Endodermal cell (in vitro differentiated cells): ENCODE data around the gene CTSV. TPM values are rescaled to one million over a fixed set of nuclear protein-coding genes. Genes with fewer than 3 reads are reported as not detected.
"Not testable (repeated sequence)": the region's sequence is repeated elsewhere in the genome, so short reads cannot be mapped to it uniquely, and the experiment has no call there.

ENCODE experiments used
- DNase-seq: peaks from one replicate; pipeline ENCODE4 v3.0.0-alpha.2; 2017
- H3K27ac ChIP-seq: 2 replicates; pipeline ENCODE4 v1.5.1; 2013; ENCODE audit warnings: mild to moderate bottlenecking, low read depth, low read length, moderate library complexity
- H3K27me3 ChIP-seq: 2 replicates; pipeline ENCODE4 v1.6.1; 2013; ENCODE audit warnings: mild to moderate bottlenecking, low read length, moderate library complexity; ENCODE audit not compliant: insufficient read depth, control insufficient read depth, poor library complexity, severe bottlenecking
- H3K36me3 ChIP-seq: 2 replicates; pipeline ENCODE4 v1.7.0; 2013; ENCODE audit warnings: mild to moderate bottlenecking, low read length, moderate library complexity; ENCODE audit not compliant: control insufficient read depth, insufficient read depth
- H3K4me1 ChIP-seq: one replicate; pipeline ENCODE4 v1.7.0; 2013; ENCODE audit warnings: low read length; ENCODE audit not compliant: control insufficient read depth, insufficient read depth
- H3K4me3 ChIP-seq: 2 replicates; pipeline ENCODE4 v1.5.1; 2013; ENCODE audit warnings: mild to moderate bottlenecking, low read length, moderate library complexity
- H3K9ac ChIP-seq: 2 replicates; pipeline ENCODE4 v1.6.1; 2013; ENCODE audit warnings: mild to moderate bottlenecking, low read length, moderate library complexity; ENCODE audit not compliant: poor library complexity, severe bottlenecking; ENCODE audit errors: extremely low read depth
- H3K9me3 ChIP-seq: 2 replicates; pipeline ENCODE4 v1.6.1; 2013; ENCODE audit warnings: mild to moderate bottlenecking, low read length, moderate library complexity; ENCODE audit not compliant: control insufficient read depth
- H3K27ac Mint-ChIP-seq: 2 replicates; pipeline ENCODE4 v1.8.0; 2020; ENCODE audit warnings: mixed read lengths
- H3K27me3 Mint-ChIP-seq: 2 replicates; pipeline ENCODE4 v1.8.0; 2021; ENCODE audit warnings: mild to moderate bottlenecking, mixed read lengths; ENCODE audit not compliant: insufficient read depth
- H3K36me3 Mint-ChIP-seq: 2 replicates; pipeline ENCODE4 v1.8.0; 2020; ENCODE audit warnings: low read depth, mixed read lengths
- H3K4me1 Mint-ChIP-seq: 2 replicates; pipeline ENCODE4 v1.8.0; 2020; ENCODE audit warnings: mixed read lengths
- H3K4me3 Mint-ChIP-seq: 2 replicates; pipeline ENCODE4 v1.8.0; 2020; ENCODE audit warnings: mild to moderate bottlenecking, moderate library complexity, mixed read lengths
- H3K9me3 Mint-ChIP-seq: 2 replicates; pipeline ENCODE4 v1.8.0; 2020; ENCODE audit warnings: mild to moderate bottlenecking, mixed read lengths
- WGBS, 2 experiments: methylation state at CpG; one replicate each; pipeline versions ENCODE4 v1.1.5 to v1.1.7; 2013; ENCODE audit warnings: missing lambda C conversion rate in 2 of 2, mixed read lengths in 1 of 2; ENCODE audit not compliant: insufficient coverage in 1 of 2, insufficient read length in 1 of 2; 5-methylcytosine and 5-hydroxymethylcytosine counted together
- total RNA-seq, 2 donors: library from RNA; stranded (reverse); fragmentation: NEBNext Ultra II Directional in 1 of 2; extraction: Animal tissue kit (Norgen Biotek cat#: 25700) in 1 of 2; gene quantifications; 2 replicates in 1 of 2; 3 replicates in 1 of 2; pipeline ENCODE4 v1.2.1, GENCODE V29; 2021
- TF ChIP-seq, protein P1 (sequence below): fragments of 200-600 bp; sonication (generic); conservative IDR thresholded peaks from 2 replicates; pipeline ENCODE4 v1.5.0; 2021; ENCODE audit warnings: antibody characterized with exemption, mild to moderate bottlenecking

Gene CTSV
- total RNA-seq, 2 donors from 2014 or later: 294 to 319 TPM

DNA sequence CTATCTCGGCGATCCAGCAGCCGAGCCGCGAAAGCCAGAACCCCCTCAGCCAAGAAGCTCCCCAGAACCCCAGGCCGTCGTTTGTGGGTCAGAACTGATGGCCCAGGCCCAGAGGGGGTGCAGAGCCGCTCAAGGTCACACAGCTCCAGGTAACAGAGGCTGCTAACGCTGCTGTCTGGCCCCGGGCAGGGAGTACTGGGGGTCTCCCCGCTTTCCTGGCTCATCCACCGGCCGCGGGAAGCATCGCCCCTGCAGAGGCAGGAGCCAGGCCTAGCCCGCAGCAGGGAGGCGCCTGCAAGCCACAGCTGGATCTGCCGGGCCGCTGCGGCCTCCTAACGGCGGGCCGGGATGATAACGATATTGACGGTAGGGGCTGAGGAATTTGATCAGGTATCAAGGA lies 39.4 kb upstream of the CTSV start:
- Histone ChIP-seq H3K27ac (no peak overlapping the region), H3K4me1 (no peaks in the 10 kb centered on the region), H3K4me3 (no peak overlapping the region), H3K9ac (no peak overlapping the region), H3K27me3 (no peaks in the 10 kb centered on the region), H3K9me3 (no peaks in the 10 kb centered on the region), H3K36me3 (no peaks in the 10 kb centered on the region)
- Mint-ChIP-seq H3K4me3 (no peak overlapping the region), H3K27ac (no peak overlapping the region), H3K9me3 (peaks cover 5% of the 10 kb centered on the region), H3K4me1 (peaks cover 29% of the 10 kb centered on the region), H3K27me3 (peaks cover 31% of the 10 kb centered on the region), H3K36me3 (no peaks in the 10 kb centered on the region)
- TF ChIP-seq, protein P1, sequence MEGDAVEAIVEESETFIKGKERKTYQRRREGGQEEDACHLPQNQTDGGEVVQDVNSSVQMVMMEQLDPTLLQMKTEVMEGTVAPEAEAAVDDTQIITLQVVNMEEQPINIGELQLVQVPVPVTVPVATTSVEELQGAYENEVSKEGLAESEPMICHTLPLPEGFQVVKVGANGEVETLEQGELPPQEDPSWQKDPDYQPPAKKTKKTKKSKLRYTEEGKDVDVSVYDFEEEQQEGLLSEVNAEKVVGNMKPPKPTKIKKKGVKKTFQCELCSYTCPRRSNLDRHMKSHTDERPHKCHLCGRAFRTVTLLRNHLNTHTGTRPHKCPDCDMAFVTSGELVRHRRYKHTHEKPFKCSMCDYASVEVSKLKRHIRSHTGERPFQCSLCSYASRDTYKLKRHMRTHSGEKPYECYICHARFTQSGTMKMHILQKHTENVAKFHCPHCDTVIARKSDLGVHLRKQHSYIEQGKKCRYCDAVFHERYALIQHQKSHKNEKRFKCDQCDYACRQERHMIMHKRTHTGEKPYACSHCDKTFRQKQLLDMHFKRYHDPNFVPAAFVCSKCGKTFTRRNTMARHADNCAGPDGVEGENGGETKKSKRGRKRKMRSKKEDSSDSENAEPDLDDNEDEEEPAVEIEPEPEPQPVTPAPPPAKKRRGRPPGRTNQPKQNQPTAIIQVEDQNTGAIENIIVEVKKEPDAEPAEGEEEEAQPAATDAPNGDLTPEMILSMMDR: no peak
- DNase-seq: no peak
- 70 to 92% methylated on average over 2 to 22 of the region's 25 CpGs for WGBS, 2 experiments

DNA sequence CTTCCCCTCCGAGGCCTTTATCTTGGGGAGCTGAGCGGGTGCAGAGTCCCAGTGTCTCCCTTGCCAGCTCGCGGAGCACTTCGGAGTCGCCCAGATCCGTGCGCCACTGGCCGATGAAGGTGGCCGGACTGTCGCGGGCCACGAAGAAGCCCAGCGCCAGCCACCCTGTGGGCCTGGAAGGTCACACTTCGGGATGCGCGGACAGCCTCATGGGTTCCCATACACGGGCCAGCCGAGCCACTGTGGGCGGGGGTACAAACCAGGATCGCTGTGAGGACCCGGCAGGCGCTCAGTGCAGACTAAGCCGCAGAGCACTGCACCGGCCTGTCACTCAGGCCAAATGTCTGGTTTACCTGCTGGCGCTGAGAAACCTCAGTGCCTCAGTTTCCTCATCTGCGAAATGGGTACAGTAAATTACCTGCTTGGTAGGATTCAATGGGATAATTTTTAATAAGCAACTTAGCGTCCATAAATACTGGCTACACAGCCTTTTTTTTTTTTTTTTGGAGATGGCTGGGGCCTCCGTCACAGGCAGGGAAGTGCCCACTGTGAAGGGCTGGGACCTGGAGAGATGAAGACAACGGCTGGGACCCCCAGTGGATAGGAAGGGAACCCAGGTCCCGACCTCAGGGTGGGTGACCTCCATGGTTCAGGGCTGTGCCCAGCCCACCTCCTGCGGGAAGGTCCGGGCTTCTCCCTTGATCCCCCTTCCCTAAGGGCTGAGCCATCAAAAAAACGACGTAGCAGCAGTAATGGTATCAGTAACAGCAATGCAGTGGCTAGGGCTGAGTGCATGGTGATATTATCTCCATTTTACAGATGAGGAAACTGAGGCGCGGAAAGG lies 38.7 kb upstream of the CTSV start:
- Mint-ChIP-seq H3K27me3 (peaks cover 31% of the 10 kb centered on the region), H3K27ac (no peak overlapping the region), H3K4me3 (no peak overlapping the region), H3K9me3 (no peaks in the 10 kb centered on the region), H3K4me1 (peaks cover 34% of the 10 kb centered on the region), H3K36me3 (no peaks in the 10 kb centered on the region)
- H3K4me1 ChIP-seq: no peaks in the 10 kb centered on the region
- H3K4me3 ChIP-seq: no peak overlapping the region
- TF ChIP-seq, protein P1: no peak
- WGBS, 2 experiments: 97% methylated on average over 29 to 37 of the region's 37 CpGs
- no peak overlapping the region for H3K9ac ChIP-seq
- no peaks in the 10 kb centered on the region for H3K27me3 ChIP-seq
- H3K9me3 ChIP-seq: no peaks in the 10 kb centered on the region
- no peak overlapping the region for H3K27ac ChIP-seq
- no peak for DNase-seq
- no peaks in the 10 kb centered on the region for H3K36me3 ChIP-seq

DNA sequence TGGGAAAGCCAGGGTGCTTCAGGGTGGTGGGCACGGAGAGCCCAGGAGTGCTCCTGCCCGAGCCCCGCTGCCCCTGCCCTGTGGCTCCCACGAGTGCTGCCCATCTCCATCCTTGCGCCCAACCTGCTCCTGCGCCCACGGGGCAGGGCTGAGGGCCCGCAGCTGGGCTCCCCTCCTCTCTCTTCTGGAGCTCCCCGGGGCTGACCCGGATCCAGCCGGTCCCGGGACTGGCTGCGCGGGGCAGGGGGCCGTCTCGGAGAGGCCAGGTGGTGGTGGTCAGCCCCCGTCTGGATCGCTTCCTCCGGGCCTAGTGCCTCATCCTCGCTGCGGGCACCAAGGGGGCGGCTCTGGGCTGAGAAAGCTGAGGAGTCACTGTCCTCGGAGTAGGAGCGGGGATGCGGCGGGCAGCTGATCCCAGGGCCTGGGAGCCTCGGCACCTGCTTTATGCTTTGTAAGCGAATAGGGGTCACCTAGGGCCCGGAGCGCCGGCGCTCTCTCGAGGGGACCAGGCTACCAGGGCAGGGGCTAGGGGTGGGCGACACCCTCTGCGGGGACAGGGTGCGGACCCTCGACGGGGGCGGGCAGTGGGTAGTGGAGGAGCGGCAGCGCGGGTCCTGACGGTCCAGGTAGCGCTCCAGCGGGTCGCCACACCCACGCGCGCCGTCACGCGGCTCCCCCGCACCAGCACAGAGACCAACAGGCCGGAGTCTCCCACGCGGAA lies 37.9 kb upstream of the CTSV start:
- not testable (repeated sequence) for H3K9me3 ChIP-seq, DNase-seq, H3K27ac ChIP-seq, H3K36me3 Mint-ChIP-seq, H3K4me1 ChIP-seq, H3K9ac ChIP-seq, H3K27me3 ChIP-seq, H3K4me3 Mint-ChIP-seq, H3K9me3 Mint-ChIP-seq, H3K27ac Mint-ChIP-seq, H3K36me3 ChIP-seq, H3K4me3 ChIP-seq
- 95 to 96% methylated on average over 33 to 56 of the region's 56 CpGs for WGBS, 2 experiments
- Mint-ChIP-seq H3K27me3 (peaks cover 25% of the 10 kb centered on the region), H3K4me1 (peaks cover 42% of the 10 kb centered on the region)
